Ishikawa (cell line): Measurements from ENCODE around the gene HDHD3.
A peak's percentile ranks its signal among the peaks of the same experiment; 100 is the strongest.

ENCODE experiments used
- CEBPB ChIP-seq: IDR thresholded peaks from 2 replicates; pipeline ENCODE4 v1.6.1; 2012
- CREB1 ChIP-seq: IDR thresholded peaks from 2 replicates; pipeline ENCODE4 v1.6.1; 2012; ENCODE audit warnings: low read depth
- EGR1 ChIP-seq: IDR thresholded peaks from 2 replicates; pipeline ENCODE4 v1.6.1; 2012
- EP300 ChIP-seq: IDR thresholded peaks from 2 replicates; pipeline ENCODE4 v1.6.1; 2012; ENCODE audit warnings: borderline replicate concordance
- FOXM1 ChIP-seq: IDR thresholded peaks from 2 replicates; pipeline ENCODE4 v1.6.1; 2012; ENCODE audit warnings: low read depth, borderline replicate concordance
- NFIC ChIP-seq: IDR thresholded peaks from 2 replicates; pipeline ENCODE4 v1.6.1; 2012
- RAD21 ChIP-seq: IDR thresholded peaks from 2 replicates; pipeline ENCODE4 v1.6.1; 2012; ENCODE audit warnings: low read depth
- TAF1 ChIP-seq: IDR thresholded peaks from 2 replicates; pipeline ENCODE4 v1.6.1; 2012; ENCODE audit warnings: low read depth, mild to moderate bottlenecking
- TCF12 ChIP-seq: IDR thresholded peaks from 2 replicates; pipeline ENCODE4 v1.6.1; 2012; ENCODE audit warnings: low read depth
- TEAD4 ChIP-seq: IDR thresholded peaks from 2 replicates; pipeline ENCODE4 v1.6.1; 2012
- USF1 ChIP-seq: IDR thresholded peaks from 2 replicates; pipeline ENCODE4 v1.6.1; 2012
- YY1 ChIP-seq: IDR thresholded peaks from 2 replicates; pipeline ENCODE4 v1.6.1; 2012; ENCODE audit warnings: low read depth
- ZBTB7A ChIP-seq: IDR thresholded peaks from 2 replicates; pipeline ENCODE4 v1.6.1; 2012; ENCODE audit warnings: low read depth
- TF ChIP-seq, protein P1 (sequence below): IDR thresholded peaks from 2 replicates; pipeline ENCODE4 v1.6.1; 2012; ENCODE audit warnings: low read depth, mild to moderate bottlenecking
- TF ChIP-seq, protein P2 (sequence below): IDR thresholded peaks from 2 replicates; pipeline ENCODE4 v1.6.1; 2012

The HDHD3 gene

DNA sequence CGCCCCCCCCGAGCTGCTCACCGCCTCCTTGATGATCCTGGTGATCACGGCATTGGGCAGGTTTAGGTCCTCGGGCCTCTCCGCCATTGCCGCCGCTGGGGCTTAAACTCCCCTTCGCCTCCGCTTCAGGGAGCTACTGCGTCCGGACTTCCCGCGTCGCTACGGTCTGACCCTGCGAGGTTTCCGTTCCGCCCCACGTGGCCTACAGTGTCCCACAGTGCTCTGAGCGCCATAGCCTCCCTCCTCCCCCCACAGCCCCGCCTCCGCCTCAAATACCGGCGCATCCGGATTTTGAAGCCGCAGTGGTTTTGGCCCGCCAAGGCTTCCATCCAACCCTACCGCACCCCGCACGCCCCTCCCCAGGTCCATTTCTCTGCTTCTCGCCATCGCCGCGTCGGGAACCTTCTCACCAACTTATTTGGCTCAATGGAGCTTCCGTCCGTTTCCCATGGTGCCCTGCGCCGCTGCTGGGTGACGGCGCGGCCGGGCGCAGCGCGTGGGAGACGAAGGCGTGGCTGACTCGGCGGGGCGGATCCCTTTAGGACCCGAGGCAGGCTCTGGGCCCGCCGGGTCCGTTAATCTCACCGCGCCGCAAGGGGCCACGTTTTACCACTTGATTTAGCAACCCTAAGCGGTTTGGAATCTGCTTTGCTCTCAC, 33.5 kb upstream of the HDHD3 start, which contains the start of the genes C9orf43 and POLE3:
Gene C9orf43 (plus strand): TSS at position 541 of the 658 bp plus-strand sequence. CDS start 2,747 bp downstream, outside the sequence.
Gene POLE3 (minus strand): TSS at position 469 of the 658 bp plus-strand sequence. CDS start 382 bp downstream, at position 87.
- TF ChIP-seq TCF12 = no peak; the same call in none of the 2 replicates
- TF ChIP-seq, protein P1, sequence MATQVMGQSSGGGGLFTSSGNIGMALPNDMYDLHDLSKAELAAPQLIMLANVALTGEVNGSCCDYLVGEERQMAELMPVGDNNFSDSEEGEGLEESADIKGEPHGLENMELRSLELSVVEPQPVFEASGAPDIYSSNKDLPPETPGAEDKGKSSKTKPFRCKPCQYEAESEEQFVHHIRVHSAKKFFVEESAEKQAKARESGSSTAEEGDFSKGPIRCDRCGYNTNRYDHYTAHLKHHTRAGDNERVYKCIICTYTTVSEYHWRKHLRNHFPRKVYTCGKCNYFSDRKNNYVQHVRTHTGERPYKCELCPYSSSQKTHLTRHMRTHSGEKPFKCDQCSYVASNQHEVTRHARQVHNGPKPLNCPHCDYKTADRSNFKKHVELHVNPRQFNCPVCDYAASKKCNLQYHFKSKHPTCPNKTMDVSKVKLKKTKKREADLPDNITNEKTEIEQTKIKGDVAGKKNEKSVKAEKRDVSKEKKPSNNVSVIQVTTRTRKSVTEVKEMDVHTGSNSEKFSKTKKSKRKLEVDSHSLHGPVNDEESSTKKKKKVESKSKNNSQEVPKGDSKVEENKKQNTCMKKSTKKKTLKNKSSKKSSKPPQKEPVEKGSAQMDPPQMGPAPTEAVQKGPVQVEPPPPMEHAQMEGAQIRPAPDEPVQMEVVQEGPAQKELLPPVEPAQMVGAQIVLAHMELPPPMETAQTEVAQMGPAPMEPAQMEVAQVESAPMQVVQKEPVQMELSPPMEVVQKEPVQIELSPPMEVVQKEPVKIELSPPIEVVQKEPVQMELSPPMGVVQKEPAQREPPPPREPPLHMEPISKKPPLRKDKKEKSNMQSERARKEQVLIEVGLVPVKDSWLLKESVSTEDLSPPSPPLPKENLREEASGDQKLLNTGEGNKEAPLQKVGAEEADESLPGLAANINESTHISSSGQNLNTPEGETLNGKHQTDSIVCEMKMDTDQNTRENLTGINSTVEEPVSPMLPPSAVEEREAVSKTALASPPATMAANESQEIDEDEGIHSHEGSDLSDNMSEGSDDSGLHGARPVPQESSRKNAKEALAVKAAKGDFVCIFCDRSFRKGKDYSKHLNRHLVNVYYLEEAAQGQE = no peak
- TF ChIP-seq, protein P2, sequence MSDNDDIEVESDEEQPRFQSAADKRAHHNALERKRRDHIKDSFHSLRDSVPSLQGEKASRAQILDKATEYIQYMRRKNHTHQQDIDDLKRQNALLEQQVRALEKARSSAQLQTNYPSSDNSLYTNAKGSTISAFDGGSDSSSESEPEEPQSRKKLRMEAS = peak; percentile 97
- TF ChIP-seq NFIC = 0 out of 2 replicates have a peak, but pooled peaks have one; percentile 16
- peak; percentile 94 for TF ChIP-seq EGR1
- peak; percentile 97 for TF ChIP-seq USF1
- peak; percentile 37 for TF ChIP-seq TEAD4
- TF ChIP-seq CREB1 = no peak; the same call in 1 of the 2 replicates
- no peak; the same call in 1 of the 2 replicates for TF ChIP-seq FOXM1
- TF ChIP-seq ZBTB7A = 0 out of 2 replicates have a peak, but pooled peaks have one; percentile 27
- peak; percentile 67 for TF ChIP-seq TAF1
- peak; percentile 81 for TF ChIP-seq YY1
- 0 out of 2 replicates have a peak, but pooled peaks have one; percentile 10 for TF ChIP-seq CEBPB
- peak; percentile 37; the same call in 1 of the 2 replicates for TF ChIP-seq EP300
- no peak for TF ChIP-seq RAD21

DNA sequence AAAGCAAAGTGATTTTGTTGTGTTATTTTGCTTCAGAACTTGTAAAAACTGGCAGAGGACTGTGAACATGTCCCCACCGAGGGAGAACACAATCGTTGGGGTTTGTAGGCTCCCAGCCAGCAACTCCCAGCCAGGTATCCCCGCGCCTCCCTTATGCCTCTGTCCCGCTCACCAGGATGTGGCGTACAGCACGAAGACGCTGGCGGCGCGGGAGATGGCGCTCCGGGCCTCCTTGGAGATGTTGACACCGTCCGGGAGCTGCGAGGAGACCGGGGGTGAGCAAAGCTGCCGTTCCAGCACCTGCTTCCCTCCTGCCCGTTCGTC, 33.1 kb upstream of the HDHD3 start:
- no peak for TF ChIP-seq EP300
- TF ChIP-seq ZBTB7A = no peak
- no peak for TF ChIP-seq USF1
- TF ChIP-seq CEBPB = no peak

GRCh38 chr9:113409481-113409880, 32.7 kb upstream of the HDHD3 start:
- no peak for TF ChIP-seq TEAD4
- TF ChIP-seq EP300 = no peak
- TF ChIP-seq TCF12 = no peak
- TF ChIP-seq CREB1 = no peak
- no peak for TF ChIP-seq RAD21
- TF ChIP-seq ZBTB7A = no peak
- no peak for TF ChIP-seq NFIC
- TF ChIP-seq, protein P2 = no peak
- no peak for TF ChIP-seq YY1
- TF ChIP-seq TAF1 = no peak
- TF ChIP-seq EGR1 = no peak
- TF ChIP-seq, protein P1 = no peak
- no peak for TF ChIP-seq CEBPB
- no peak for TF ChIP-seq FOXM1
- no peak for TF ChIP-seq USF1

DNA sequence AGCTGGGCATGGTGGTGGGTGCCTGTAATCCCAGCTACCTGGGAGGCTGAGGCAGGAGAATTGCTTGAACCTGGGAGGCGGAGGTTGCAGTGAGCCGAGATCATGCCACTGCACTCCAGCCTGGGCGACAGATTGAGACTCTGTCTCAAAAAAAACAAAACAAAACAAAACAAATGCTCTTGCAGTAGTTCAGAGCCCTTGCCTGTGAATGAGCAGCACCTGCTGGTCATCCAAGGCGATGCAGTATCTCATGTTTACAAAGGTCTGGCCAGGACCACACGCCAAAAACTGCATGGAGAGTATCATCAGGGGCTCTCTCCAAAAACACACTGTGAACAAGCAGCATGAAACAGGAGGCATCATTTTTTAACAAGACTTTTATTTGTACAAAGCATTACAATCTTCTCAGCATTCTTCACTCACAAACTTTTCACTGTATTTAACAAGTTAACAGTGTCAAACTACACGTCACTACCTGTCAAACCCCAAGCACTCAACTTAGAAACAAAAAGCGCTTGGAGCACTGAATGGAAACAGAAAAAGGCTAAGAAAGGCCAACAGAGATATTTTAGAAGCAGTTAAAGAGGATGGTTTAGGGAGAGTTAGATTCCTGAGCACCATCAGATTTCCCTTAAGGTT, 30.2 kb upstream of the HDHD3 start:
- TF ChIP-seq RAD21 = peak; percentile 70

- TF ChIP-seq TAF1 (no peak), ZBTB7A (no peak), YY1 (no peak), EGR1 (no peak), TEAD4 (no peak), USF1 (no peak), RAD21 (no peak), EP300 (no peak), FOXM1 (no peak), CREB1 (no peak), NFIC (no peak), CEBPB (no peak)
- TF ChIP-seq, protein P1 = no peak
These were observed 26.9 kb upstream of the HDHD3 start for GRCh38 chr9:113403646-113404045.
